B cell (primary cell): Measurements from ENCODE around the gene CCR5AS.

ENCODE experiments used
- ATAC-seq: fragments of 200-7000 bp; cut with Tn5 transposase; one replicate; pipeline ENCODE4 v1.10.0; 2021; ENCODE audit warnings: low read depth, mild to moderate bottlenecking, moderate number of reproducible peaks, moderate library complexity
- CTCF ChIA-PET: fragments of 350-600 bp; sonication (Branson Sonifier 250); formaldehyde crosslinking; loops from one replicate; lab custom pipeline; 2021; ENCODE audit warnings: antibody characterized with exemption, inconsistent platforms; lab: Charles Lee
- POLR2A ChIA-PET: fragments of 350-600 bp; sonication (Branson Sonifier 250); formaldehyde crosslinking; loops from one replicate; lab custom pipeline; 2021; ENCODE audit warnings: antibody characterized with exemption; lab: Charles Lee
- DNase-seq: peaks from one replicate; pipeline ENCODE4 v3.0.0; 2013
- H2AFZ ChIP-seq: 2 replicates; pipeline ENCODE4 v1.6.1; 2012; ENCODE audit warnings: mild to moderate bottlenecking, low read depth, low read length; ENCODE audit not compliant: insufficient read depth, poor library complexity, severe bottlenecking
- H3K27ac ChIP-seq, 2 donors: 1 replicate in 1 of 2; 2 replicates in 1 of 2; pipeline ENCODE4 v1.5.1; 2012 to 2013; ENCODE audit warnings: low read length in 2 of 2, mild to moderate bottlenecking in 2 of 2, moderate library complexity in 1 of 2
- H3K27me3 ChIP-seq, 4 experiments: fragments of 200-600 bp in 1 of 4; sonication (generic) in 1 of 4; replicated peaks in 1 of 4; 1 replicate in 2 of 4; 2 replicates in 2 of 4; pipeline versions ENCODE4 v1.6.1 to v1.7.0; 2013 to 2016; ENCODE audit warnings: low read length in 3 of 4, mild to moderate bottlenecking in 2 of 4, mixed read lengths in 1 of 4, moderate library complexity in 1 of 4; ENCODE audit not compliant: insufficient read depth in 4 of 4, control insufficient read depth in 3 of 4; ENCODE audit errors: control extremely low read depth in 1 of 4
- H3K36me3 ChIP-seq, 2 experiments: replicated peaks in 1 of 2; 1 replicate in 1 of 2; 2 replicates in 1 of 2; pipeline versions ENCODE4 v1.6.1 to v1.7.1; 2013; ENCODE audit warnings: low read length in 1 of 2; ENCODE audit not compliant: insufficient read depth in 2 of 2, control insufficient read depth in 1 of 2; ENCODE audit errors: control extremely low read depth in 1 of 2, extremely low read depth in 1 of 2
- H3K4me1 ChIP-seq, 2 donors: fragments of 200-600 bp in 1 of 2; sonication (generic) in 1 of 2; 1 replicate in 1 of 2; 2 replicates in 1 of 2; pipeline versions ENCODE4 v1.5.1 to v1.6.1; 2013 to 2017; ENCODE audit warnings: low read length in 2 of 2; ENCODE audit not compliant: control insufficient read depth in 2 of 2, insufficient read depth in 2 of 2
- H3K4me2 ChIP-seq: replicated peaks from 2 replicates; pipeline ENCODE3; 2012; ENCODE audit warnings: mild to moderate bottlenecking, low read depth, low read length; ENCODE audit not compliant: poor library complexity, severe bottlenecking
- H3K4me3 ChIP-seq, 5 experiments: fragments of 200-600 bp in 1 of 5; sonication (generic) in 1 of 5; 1 replicate in 3 of 5; 2 replicates in 2 of 5; pipeline versions ENCODE4 v1.5.1 to v1.7.0; 2011 to 2016; ENCODE audit warnings: low read length in 4 of 5, mild to moderate bottlenecking in 4 of 5, low read depth in 2 of 5, control low read depth in 1 of 5, moderate library complexity in 1 of 5; ENCODE audit not compliant: insufficient read depth in 1 of 5; ENCODE audit errors: control extremely low read depth in 1 of 5, extremely low read depth in 1 of 5
- H3K79me2 ChIP-seq: fragments of 200-600 bp; sonication (generic); one replicate; pipeline ENCODE4 v1.6.0; 2016; ENCODE audit warnings: low read length; ENCODE audit not compliant: control insufficient read depth, insufficient read depth
- H3K9ac ChIP-seq: fragments of 200-600 bp; sonication (generic); 2 replicates; pipeline ENCODE4 v1.6.1; 2017; ENCODE audit warnings: mild to moderate bottlenecking, low read length, moderate library complexity
- H3K9me3 ChIP-seq, 3 donors: one replicate each; pipeline versions ENCODE4 v1.6.1 to v1.7.1; 2013; ENCODE audit warnings: low read length in 2 of 3; ENCODE audit not compliant: control insufficient read depth in 2 of 3, insufficient read depth in 1 of 3; ENCODE audit errors: control extremely low read depth in 1 of 3
- H4K20me1 ChIP-seq: 2 replicates; pipeline ENCODE4 v1.6.0; 2012; ENCODE audit warnings: mild to moderate bottlenecking, low read length; ENCODE audit not compliant: insufficient read depth, control insufficient read depth, poor library complexity, severe bottlenecking
- H3K27ac Mint-ChIP-seq: one replicate; pipeline ENCODE4 v1.8.0; 2021; ENCODE audit warnings: mixed read lengths
- H3K27me3 Mint-ChIP-seq: one replicate; pipeline ENCODE4 v1.8.0; 2021; ENCODE audit warnings: mixed read lengths
- H3K4me1 Mint-ChIP-seq: one replicate; pipeline ENCODE4 v1.8.0; 2021; ENCODE audit warnings: mixed read lengths
- H3K4me3 Mint-ChIP-seq: one replicate; pipeline ENCODE4 v1.8.0; 2021; ENCODE audit warnings: mixed read lengths
- H3K9me3 Mint-ChIP-seq: one replicate; pipeline ENCODE4 v1.8.0; 2022; ENCODE audit warnings: mixed read lengths; ENCODE audit not compliant: insufficient read depth
- CTCF ChIP-seq: fragments of 200-600 bp; IDR thresholded peaks from one replicate; pipeline ENCODE4 v1.8.0; 2022; ENCODE audit warnings: antibody characterized with exemption, mild to moderate bottlenecking
- EZH2 ChIP-seq: IDR thresholded peaks from 2 replicates; pipeline ENCODE4 v1.6.1; 2012; ENCODE audit warnings: borderline replicate concordance, low read depth, mild to moderate bottlenecking, moderate library complexity, low read length; ENCODE audit not compliant: insufficient read depth, poor library complexity, severe bottlenecking
- WGBS: methylation state at CpG from one replicate; pipeline ENCODE4 v1.1.5; 2013; ENCODE audit warnings: missing lambda C conversion rate; ENCODE audit not compliant: insufficient coverage; 5-methylcytosine and 5-hydroxymethylcytosine counted together
- intact Hi-C: fragments of 100-400 bp; cut with micrococcal nuclease; formaldehyde crosslinking; loops from one replicate; pipeline ENCODE4 v1.10.0; 2022

The CCR5AS gene

GRCh38 chr3:46401579-46401978 is 5.3 kb downstream of the CCR5AS start:
- no peak overlapping the region for H3K27ac ChIP-seq
- no peaks in the 10 kb centered on the region for H3K36me3 ChIP-seq
- no peaks in the 10 kb centered on the region for H4K20me1 ChIP-seq
- no peak overlapping the region for H3K9ac ChIP-seq
- peaks cover 3% of the 10 kb centered on the region for H3K9me3 Mint-ChIP-seq
- WGBS, result no CpG with 5 or more reads among the region's 2 CpGs
- no peaks in the 10 kb centered on the region for H3K27me3 ChIP-seq
- peaks cover 0 to 2% (median 0%) of the 10 kb centered on the region in 3 donors for H3K9me3 ChIP-seq
- no peak overlapping the region for H3K4me3 ChIP-seq
- DNase-seq, result no peak
- intact Hi-C loops, result no loop called here
- no peak overlapping the region for H3K4me2 ChIP-seq
- H2AFZ ChIP-seq, result no peak overlapping the region
- H3K79me2 ChIP-seq, result no peaks in the 10 kb centered on the region
- CTCF ChIA-PET, result no interaction called here
- no peak overlapping the region for H3K4me3 Mint-ChIP-seq
- peaks cover 18% of the 10 kb centered on the region for H3K4me1 Mint-ChIP-seq
- ATAC-seq, result no peak
- H3K27me3 Mint-ChIP-seq, result no peaks in the 10 kb centered on the region
- POLR2A ChIA-PET, result no interaction called here
- H3K27ac Mint-ChIP-seq, result no peak overlapping the region
- TF ChIP-seq CTCF, result no peak
- no peak for TF ChIP-seq EZH2
- peaks cover 14 to 19% of the 10 kb centered on the region in 2 donors for H3K4me1 ChIP-seq

DNA sequence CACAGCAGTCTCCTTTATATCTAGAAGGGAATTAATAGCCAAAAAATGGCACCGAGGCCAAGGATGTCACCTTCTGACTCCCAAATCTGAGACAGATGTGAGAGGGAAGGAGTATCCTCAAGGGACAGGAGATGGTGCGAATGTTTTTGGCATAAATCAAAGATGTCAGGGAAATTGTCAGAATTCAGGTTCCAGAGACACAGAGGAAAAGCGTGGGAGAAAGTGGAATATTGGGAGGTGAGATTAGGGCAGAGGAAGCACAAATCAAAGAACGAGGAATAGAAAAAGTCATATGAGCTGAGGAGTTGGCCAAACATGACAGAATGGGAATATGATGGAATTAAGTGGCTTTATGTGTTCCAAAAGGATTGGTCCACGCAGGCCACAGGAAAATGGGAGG is 6.0 kb downstream of the CCR5AS start:
- no peak overlapping the region for H3K27ac ChIP-seq
- no peak for TF ChIP-seq EZH2
- TF ChIP-seq CTCF, result no peak
- no peaks in the 10 kb centered on the region for H4K20me1 ChIP-seq
- no peak overlapping the region for H3K4me2 ChIP-seq
- H3K9ac ChIP-seq, result no peak overlapping the region
- Mint-ChIP-seq H3K4me1 (peaks cover 19% of the 10 kb centered on the region), H3K27ac (no peak overlapping the region), H3K4me3 (no peak overlapping the region), H3K9me3 (peaks cover 3% of the 10 kb centered on the region), H3K27me3 (no peaks in the 10 kb centered on the region)
- no peak overlapping the region for H3K4me3 ChIP-seq
- no peaks in the 10 kb centered on the region for H3K27me3 ChIP-seq
- no peak overlapping the region for H2AFZ ChIP-seq
- POLR2A ChIA-PET, result no interaction called here
- no peaks in the 10 kb centered on the region for H3K9me3 ChIP-seq
- WGBS, result 98% methylated on average over 5 of the region's 5 CpGs
- ATAC-seq, result no peak
- CTCF ChIA-PET, result no interaction called here
- H3K36me3 ChIP-seq, result no peaks in the 10 kb centered on the region
- no peak for DNase-seq
- H3K4me1 ChIP-seq, result peaks cover 14 to 19% of the 10 kb centered on the region in 2 donors
- H3K79me2 ChIP-seq, result no peaks in the 10 kb centered on the region
- intact Hi-C loops, result no loop called here
